BLaER1 treated with 17β-estradiol and CSF1 and Interleukin-3, amounts not matched to agents 10 nM and 100 nM (cell line): ENCODE results near the gene ABCA12.
"Not testable (repeated sequence)": the region's sequence is repeated elsewhere in the genome, so short reads cannot be mapped to it uniquely, and the experiment has no call there.

Source experiments
- H3K27ac ChIP-seq, 11 experiments: shearing (Covaris generic); formaldehyde crosslinking; 2 replicates each; pipeline ENCODE4 v1.8.1; 2022
- H3K27me3 ChIP-seq, 11 experiments: shearing (Covaris generic); formaldehyde crosslinking; 2 replicates each; pipeline ENCODE4 v1.8.1; 2022
- H3K36me3 ChIP-seq, 11 experiments: shearing (Covaris generic); formaldehyde crosslinking; 2 replicates each; pipeline ENCODE4 v1.8.1; 2022
- H3K4me1 ChIP-seq, 10 experiments: shearing (Covaris generic); formaldehyde crosslinking; 2 replicates each; pipeline ENCODE4 v1.8.1; 2022
- H3K4me2 ChIP-seq, 11 experiments: shearing (Covaris generic); formaldehyde crosslinking; 2 replicates each; pipeline ENCODE4 v1.8.1; 2022
- H3K4me3 ChIP-seq, 10 experiments: shearing (Covaris generic); formaldehyde crosslinking; 2 replicates each; pipeline ENCODE4 v1.8.1; 2022
- H3K9ac ChIP-seq, 11 experiments: shearing (Covaris generic); formaldehyde crosslinking; 2 replicates each; pipeline ENCODE4 v1.8.1; 2022
- H3K9me3 ChIP-seq, 11 experiments: shearing (Covaris generic); formaldehyde crosslinking; replicated peaks in 1 of 11; 2 replicates each; pipeline ENCODE4 v1.8.1; 2022
- H4K20me1 ChIP-seq, 11 experiments: shearing (Covaris generic); formaldehyde crosslinking; 2 replicates each; pipeline ENCODE4 v1.8.1; 2022
- Cebpa-rat ChIP-seq, 11 experiments: shearing (Covaris generic); IDR thresholded peaks; 2 replicates each; pipeline ENCODE4 v1.8.1; 2022

The ABCA12 gene

GRCh38 chr2:215138479-215138878 lies at the start of gene ABCA12:
TSS of gene ABCA12 (minus strand) at chr2:215138626. CDS start at chr2:215138208, 418 bp downstream.
- H3K36me3 ChIP-seq, result no peaks in the 10 kb centered on the region
- H3K9ac ChIP-seq, result no peak within 1 kb of the TSS
- H3K4me3 ChIP-seq, result no peak within 1 kb of the TSS
- H3K9me3 ChIP-seq, result no peaks in the 10 kb centered on the region
- no peaks in the 10 kb centered on the region for H4K20me1 ChIP-seq
- no peaks in the 10 kb centered on the region for H3K27me3 ChIP-seq
- no peak within 1 kb of the TSS for H3K27ac ChIP-seq
- H3K4me1 ChIP-seq, result peaks cover 0 to 6% (median 0%) of the 10 kb centered on the region in 10 experiments; a peak in 2 of 20 replicates
- no peak within 1 kb of the TSS for H3K4me2 ChIP-seq
- no peak for TF ChIP-seq Cebpa-rat (IDR thresholded peaks at IDR 0.05)

DNA sequence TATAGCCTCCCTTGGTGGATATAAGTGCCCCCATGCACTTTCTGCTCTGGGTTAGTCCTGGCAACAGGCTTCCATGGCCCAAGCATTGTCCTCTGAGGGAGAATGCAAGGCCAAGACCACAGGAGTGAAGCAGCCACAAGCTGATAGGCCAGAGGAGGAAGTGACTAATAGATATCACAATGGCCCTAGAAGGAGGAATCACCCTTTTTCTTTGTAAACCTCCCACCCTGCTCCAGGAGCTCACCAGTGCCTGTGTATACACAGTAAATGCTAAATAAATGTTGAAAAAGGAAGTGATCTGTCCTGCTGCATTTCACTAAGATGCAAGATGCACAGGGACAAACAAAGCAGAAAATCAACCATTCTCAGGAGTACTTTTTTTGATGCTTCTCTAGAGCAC lies 49.7 kb upstream of the ABCA12 start:
- no peak for TF ChIP-seq Cebpa-rat (IDR thresholded peaks at IDR 0.05)
- no peak overlapping the region for H3K4me2 ChIP-seq
- H3K9ac ChIP-seq, result no peak overlapping the region
- no peaks in the 10 kb centered on the region for H3K9me3 ChIP-seq
- H3K36me3 ChIP-seq, result no peaks in the 10 kb centered on the region
- H4K20me1 ChIP-seq, result no peaks in the 10 kb centered on the region
- no peaks in the 10 kb centered on the region for H3K27me3 ChIP-seq
- no peak overlapping the region for H3K27ac ChIP-seq
- H3K4me3 ChIP-seq, result no peak overlapping the region
- no peaks in the 10 kb centered on the region for H3K4me1 ChIP-seq

DNA sequence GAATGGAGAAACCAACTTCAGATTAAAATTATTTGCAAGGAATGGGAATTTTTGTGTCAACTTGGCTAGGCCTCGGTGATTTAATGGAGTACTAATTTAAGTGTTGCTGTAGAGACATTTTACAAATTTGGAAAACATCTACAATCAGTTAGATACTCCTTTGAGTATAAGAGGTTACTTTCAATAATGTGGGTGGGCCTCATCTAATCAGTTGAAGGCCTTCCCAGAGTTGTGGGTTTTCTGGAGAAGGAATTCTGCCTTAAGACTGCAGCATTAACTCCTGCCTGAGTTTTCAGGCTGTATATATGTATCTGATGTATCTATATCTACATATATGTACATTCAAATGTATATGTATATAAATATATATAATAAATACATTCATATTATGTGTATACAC lies 47.6 kb upstream of the ABCA12 start:
- TF ChIP-seq Cebpa-rat (IDR thresholded peaks at IDR 0.05), result no peak
- peaks cover 0 to 13% (median 4%) of the 10 kb centered on the region in 11 experiments; a peak in 7 of 22 replicates for H3K9me3 ChIP-seq
- no peak overlapping the region for H3K4me2 ChIP-seq
- H3K27me3 ChIP-seq, result no peaks in the 10 kb centered on the region
- no peaks in the 10 kb centered on the region for H4K20me1 ChIP-seq
- H3K4me1 ChIP-seq, result no peaks in the 10 kb centered on the region
- H3K9ac ChIP-seq, result no peak overlapping the region
- no peaks in the 10 kb centered on the region for H3K36me3 ChIP-seq
- no peak overlapping the region for H3K27ac ChIP-seq
- H3K4me3 ChIP-seq, result no peak overlapping the region

DNA sequence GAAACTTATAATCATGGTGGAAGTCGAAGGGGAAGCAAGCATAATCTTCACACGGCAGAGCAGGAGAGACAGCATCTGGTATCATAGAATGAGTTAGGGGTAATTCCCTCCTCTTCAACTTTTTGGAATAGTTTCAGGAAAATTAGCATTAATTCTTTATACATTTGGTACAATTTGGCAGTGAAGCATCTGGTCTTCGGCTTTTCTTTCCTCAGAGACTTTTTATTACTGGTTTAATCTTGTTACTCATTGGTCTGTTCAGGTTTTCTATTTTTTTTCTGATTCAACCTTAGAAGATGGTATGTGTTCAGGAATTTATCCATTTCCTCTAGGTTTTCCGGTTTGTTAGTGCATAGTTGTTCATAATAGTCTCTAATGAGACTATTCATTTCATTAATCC lies 39.7 kb upstream of the ABCA12 start:
- H3K9me3 ChIP-seq, result peaks cover 0 to 13% (median 6%) of the 10 kb centered on the region in 11 experiments; a peak in 7 of 22 replicates
- H3K27me3 ChIP-seq, result no peaks in the 10 kb centered on the region
- TF ChIP-seq Cebpa-rat (IDR thresholded peaks at IDR 0.05), result no peak
- no peaks in the 10 kb centered on the region for H4K20me1 ChIP-seq
- H3K4me2 ChIP-seq, result no peak overlapping the region
- no peak overlapping the region for H3K9ac ChIP-seq
- H3K4me1 ChIP-seq, result no peaks in the 10 kb centered on the region
- H3K4me3 ChIP-seq, result no peak overlapping the region
- no peaks in the 10 kb centered on the region for H3K36me3 ChIP-seq
- H3K27ac ChIP-seq, result no peak overlapping the region

- TF ChIP-seq Cebpa-rat (IDR thresholded peaks at IDR 0.05), result no peak
- Histone ChIP-seq H3K36me3 (no peaks in the 10 kb centered on the region), H3K4me1 (no peaks in the 10 kb centered on the region), H3K27me3 (no peaks in the 10 kb centered on the region), H3K9me3 (no peaks in the 10 kb centered on the region), H3K9ac (no peak overlapping the region), H4K20me1 (no peaks in the 10 kb centered on the region), H3K4me2 (no peak overlapping the region), H3K27ac (no peak overlapping the region), H3K4me3 (no peak overlapping the region)
Measured at GRCh38 chr2:215171796-215172195, 33.4 kb upstream of the ABCA12 start.

- Histone ChIP-seq H3K9ac (no peak overlapping the region), H3K36me3 (no peaks in the 10 kb centered on the region), H3K27me3 (no peaks in the 10 kb centered on the region), H3K4me1 (no peaks in the 10 kb centered on the region), H4K20me1 (no peaks in the 10 kb centered on the region), H3K4me3 (no peak overlapping the region), H3K27ac (no peak overlapping the region), H3K9me3 (no peaks in the 10 kb centered on the region), H3K4me2 (no peak overlapping the region)
- TF ChIP-seq Cebpa-rat (IDR thresholded peaks at IDR 0.05), result no peak
Measured at GRCh38 chr2:215171151-215171550, 32.7 kb upstream of the ABCA12 start.

DNA sequence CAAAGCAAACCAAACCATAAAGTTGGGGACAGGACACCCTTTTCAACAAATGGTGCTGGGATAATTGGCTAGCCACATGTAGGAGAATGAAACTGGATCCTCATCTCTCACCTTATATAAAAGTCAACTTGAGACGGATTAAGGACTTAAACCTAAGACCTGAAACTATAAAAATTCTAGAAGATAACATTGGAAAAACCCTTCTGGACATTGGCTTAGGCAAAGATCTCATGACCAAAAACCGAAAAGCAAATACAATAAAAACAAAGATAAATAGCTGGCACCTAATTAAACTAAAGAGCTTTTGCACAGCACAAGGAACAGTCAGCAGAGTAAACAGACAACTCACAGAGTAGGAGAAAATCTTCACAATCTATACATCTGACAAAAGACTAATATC lies 28.1 kb upstream of the ABCA12 start:
- H3K9me3 ChIP-seq, result peaks cover 4 to 20% (median 12%) of the 10 kb centered on the region in 11 experiments; a peak in 15 of 22 replicates
- H3K27ac ChIP-seq, H3K4me2 ChIP-seq, H3K9ac ChIP-seq, H3K4me1 ChIP-seq, H3K4me3 ChIP-seq, H3K36me3 ChIP-seq, H4K20me1 ChIP-seq, H3K27me3 ChIP-seq: not testable (repeated sequence)

DNA sequence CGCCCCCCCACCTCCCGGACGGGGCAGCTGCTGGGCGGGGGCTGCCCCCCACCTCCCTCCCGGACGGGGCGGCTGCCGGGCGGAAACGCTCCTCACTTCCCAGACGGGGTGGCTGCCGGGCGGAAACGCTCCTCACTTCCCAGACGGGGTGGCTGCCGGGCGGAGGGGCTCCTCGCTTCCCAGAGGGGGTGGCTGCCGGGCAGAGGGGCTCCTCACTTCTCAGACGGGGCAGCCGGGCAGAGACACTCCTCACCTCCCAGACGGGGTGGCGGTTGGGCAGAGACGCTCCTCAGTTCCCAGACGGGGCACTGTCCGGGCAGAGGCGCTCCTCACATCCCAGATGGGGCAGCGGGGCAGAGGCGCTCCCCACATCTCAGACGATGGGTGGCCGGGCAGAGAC lies 24.9 kb upstream of the ABCA12 start:
- peaks cover 4 to 24% (median 12%) of the 10 kb centered on the region in 11 experiments; a peak in 15 of 22 replicates for H3K9me3 ChIP-seq
- H3K4me1 ChIP-seq, result not testable (repeated sequence)

DNA sequence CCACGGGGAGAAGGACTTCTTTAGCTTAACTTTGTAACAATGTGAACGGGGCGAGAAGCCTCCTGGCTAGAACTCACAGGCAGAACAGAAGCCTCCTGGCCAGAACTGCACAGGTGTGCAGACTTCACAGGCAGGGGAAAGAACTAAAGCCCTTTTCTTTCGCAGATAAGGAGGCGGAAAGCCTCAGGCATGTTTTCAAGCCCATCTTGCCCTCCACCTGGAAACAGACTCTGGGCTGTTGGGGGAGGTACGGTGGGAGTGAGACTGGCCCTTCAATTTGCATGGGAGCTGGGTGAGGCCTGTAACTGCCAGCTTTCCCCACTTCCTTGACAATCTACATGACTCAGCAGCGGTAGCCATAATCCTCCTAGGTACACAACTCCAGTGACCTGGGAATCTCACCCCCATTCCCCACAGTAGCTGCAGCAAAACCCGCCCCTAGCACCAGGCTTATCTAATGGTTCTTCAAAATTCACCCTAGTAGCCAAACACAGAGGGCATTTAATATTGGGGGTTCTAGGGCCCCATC lies 22.9 kb upstream of the ABCA12 start:
- no peak overlapping the region for H3K27ac ChIP-seq
- no peaks in the 10 kb centered on the region for H4K20me1 ChIP-seq
- no peaks in the 10 kb centered on the region for H3K27me3 ChIP-seq
- no peak overlapping the region for H3K9ac ChIP-seq
- no peak overlapping the region for H3K4me3 ChIP-seq
- H3K4me2 ChIP-seq, result no peak overlapping the region
- H3K4me1 ChIP-seq, result no peaks in the 10 kb centered on the region
- no peaks in the 10 kb centered on the region for H3K36me3 ChIP-seq
- TF ChIP-seq Cebpa-rat (IDR thresholded peaks at IDR 0.05), result no peak
- H3K9me3 ChIP-seq, result peaks cover 4 to 24% (median 12%) of the 10 kb centered on the region in 11 experiments; a peak in 15 of 22 replicates

More for the DNA sequence above, 24.9 kb upstream of the ABCA12 start:
- not testable (repeated sequence) for H3K27me3 ChIP-seq, H3K4me2 ChIP-seq, H3K27ac ChIP-seq, H3K9ac ChIP-seq, H4K20me1 ChIP-seq, H3K4me3 ChIP-seq, H3K36me3 ChIP-seq

GRCh38 chr2:215160081-215160480 lies 21.7 kb upstream of the ABCA12 start:
- Histone ChIP-seq H3K4me1 (no peaks in the 10 kb centered on the region), H3K4me2 (no peak overlapping the region), H3K9ac (no peak overlapping the region), H3K4me3 (no peak overlapping the region), H3K27me3 (no peaks in the 10 kb centered on the region), H3K36me3 (no peaks in the 10 kb centered on the region), H4K20me1 (no peaks in the 10 kb centered on the region), H3K9me3 (peaks cover 4 to 24% (median 12%) of the 10 kb centered on the region in 11 experiments; a peak in 15 of 22 replicates), H3K27ac (no peak overlapping the region)
- no peak for TF ChIP-seq Cebpa-rat (IDR thresholded peaks at IDR 0.05)
